RWPE2 (cell line): ENCODE measurements around the gene EXOC3L1.

ENCODE experiments used
- ATAC-seq: fragments of 200-7000 bp; cut with Tn5 transposase; 3 replicates; pipeline ENCODE4 v1.9.1; 2021; ENCODE audit warnings: low read depth
- DNase-seq: peaks from one replicate; pipeline ENCODE4 v3.0.0-alpha.2; 2020; ENCODE audit warnings: low spot score
- H3K27ac ChIP-seq: fragments of 450-650 bp; 2 replicates; pipeline ENCODE4 v1.5.1; 2017; ENCODE audit warnings: mild to moderate bottlenecking; ENCODE audit not compliant: poor library complexity, severe bottlenecking
- H3K27me3 ChIP-seq: fragments of 250-450 bp; sonication (Bioruptor Pico); 2 replicates; pipeline ENCODE4 v1.5.1; 2021; ENCODE audit warnings: mild to moderate bottlenecking, moderate library complexity; ENCODE audit not compliant: insufficient read depth, poor library complexity, severe bottlenecking
- H3K36me3 ChIP-seq: fragments of 250-450 bp; sonication (Bioruptor Pico); 2 replicates; pipeline ENCODE4 v1.5.1; 2020; ENCODE audit warnings: low read depth, mild to moderate bottlenecking, moderate library complexity
- H3K4me1 ChIP-seq: fragments of 250-450 bp; sonication (Bioruptor Pico); 2 replicates; pipeline ENCODE4 v1.5.1; 2021; ENCODE audit warnings: mild to moderate bottlenecking, moderate library complexity; ENCODE audit not compliant: insufficient read depth, poor library complexity, severe bottlenecking
- H3K4me3 ChIP-seq: fragments of 250-450 bp; sonication (Bioruptor Pico); 2 replicates; pipeline ENCODE4 v1.5.1; 2021; ENCODE audit warnings: mild to moderate bottlenecking, moderate library complexity; ENCODE audit not compliant: severe bottlenecking
- H3K9me3 ChIP-seq: fragments of 250-450 bp; sonication (Bioruptor Pico); 2 replicates; pipeline ENCODE4 v1.5.1; 2021; ENCODE audit warnings: mild to moderate bottlenecking, moderate library complexity; ENCODE audit not compliant: severe bottlenecking
- TF ChIP-seq, protein P1 (sequence below): fragments of 450-650 bp; IDR thresholded peaks from one replicate; pipeline ENCODE4 v1.5.1; 2017; ENCODE audit warnings: mild to moderate bottlenecking, moderate library complexity; ENCODE audit not compliant: poor library complexity, severe bottlenecking

EXOC3L1 gene

GRCh38 chr16:67161595-67162058, 28.3 kb downstream of the EXOC3L1 start:
- ATAC-seq, result no peak
- H3K27me3 ChIP-seq, result no peaks in the 10 kb centered on the region
- TF ChIP-seq, protein P1, sequence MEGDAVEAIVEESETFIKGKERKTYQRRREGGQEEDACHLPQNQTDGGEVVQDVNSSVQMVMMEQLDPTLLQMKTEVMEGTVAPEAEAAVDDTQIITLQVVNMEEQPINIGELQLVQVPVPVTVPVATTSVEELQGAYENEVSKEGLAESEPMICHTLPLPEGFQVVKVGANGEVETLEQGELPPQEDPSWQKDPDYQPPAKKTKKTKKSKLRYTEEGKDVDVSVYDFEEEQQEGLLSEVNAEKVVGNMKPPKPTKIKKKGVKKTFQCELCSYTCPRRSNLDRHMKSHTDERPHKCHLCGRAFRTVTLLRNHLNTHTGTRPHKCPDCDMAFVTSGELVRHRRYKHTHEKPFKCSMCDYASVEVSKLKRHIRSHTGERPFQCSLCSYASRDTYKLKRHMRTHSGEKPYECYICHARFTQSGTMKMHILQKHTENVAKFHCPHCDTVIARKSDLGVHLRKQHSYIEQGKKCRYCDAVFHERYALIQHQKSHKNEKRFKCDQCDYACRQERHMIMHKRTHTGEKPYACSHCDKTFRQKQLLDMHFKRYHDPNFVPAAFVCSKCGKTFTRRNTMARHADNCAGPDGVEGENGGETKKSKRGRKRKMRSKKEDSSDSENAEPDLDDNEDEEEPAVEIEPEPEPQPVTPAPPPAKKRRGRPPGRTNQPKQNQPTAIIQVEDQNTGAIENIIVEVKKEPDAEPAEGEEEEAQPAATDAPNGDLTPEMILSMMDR, result no peak
- H3K4me1 ChIP-seq, result no peaks in the 10 kb centered on the region
- H3K4me3 ChIP-seq, result no peak overlapping the region
- no peaks in the 10 kb centered on the region for H3K36me3 ChIP-seq
- H3K9me3 ChIP-seq, result no peaks in the 10 kb centered on the region
- no peak for DNase-seq
- no peak overlapping the region for H3K27ac ChIP-seq

DNA sequence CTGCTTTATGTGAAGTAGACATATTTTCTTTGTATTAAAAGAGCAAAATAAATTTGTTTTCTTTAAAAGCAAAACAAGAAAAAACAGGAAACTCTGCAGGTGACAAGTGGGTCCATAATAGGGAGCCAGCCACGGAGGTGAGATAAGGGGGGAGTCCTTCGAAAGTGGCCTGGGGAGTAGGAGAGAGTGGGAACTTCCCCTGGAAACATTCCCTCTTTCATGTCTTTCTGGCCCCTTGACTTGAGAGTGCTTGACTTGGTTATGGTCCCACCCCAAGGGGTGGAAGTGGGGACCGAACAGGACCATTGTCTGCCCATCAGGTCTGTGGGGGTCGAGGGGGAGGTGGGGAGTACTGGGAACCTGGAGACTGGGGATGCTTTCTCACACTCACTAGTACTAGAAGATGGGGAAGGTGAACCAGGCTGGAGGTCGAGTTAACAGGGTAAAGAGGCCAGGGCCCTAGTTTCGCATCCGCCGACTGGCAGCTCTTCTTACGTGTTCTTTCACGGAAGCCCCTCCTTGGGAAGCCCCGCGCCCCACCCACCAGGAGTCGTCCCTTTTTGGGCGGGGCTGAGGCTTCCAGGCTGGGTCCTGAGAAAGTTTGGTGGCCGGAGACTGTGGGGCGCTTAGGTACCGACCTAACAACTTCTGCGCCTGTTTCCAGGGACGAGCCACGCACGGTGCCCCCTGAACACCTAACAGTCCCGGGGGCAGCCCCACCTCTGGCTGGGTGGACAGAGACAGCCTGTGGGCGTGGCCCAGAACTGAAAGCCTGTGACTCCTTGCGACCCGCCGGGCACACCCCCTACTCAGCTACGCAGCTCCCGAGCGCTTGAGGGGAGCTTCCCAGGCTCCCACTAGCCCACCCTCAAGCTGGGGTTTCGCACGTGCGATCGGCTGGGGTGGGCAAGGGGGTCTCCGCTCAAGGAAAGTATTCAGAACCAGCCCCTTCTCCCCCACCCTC, 31.0 kb downstream of the EXOC3L1 start:
- Histone ChIP-seq H3K9me3 (no peaks in the 10 kb centered on the region), H3K4me3 (peak overlapping the region; percentile 61), H3K27me3 (no peaks in the 10 kb centered on the region), H3K36me3 (no peaks in the 10 kb centered on the region), H3K27ac (peak overlapping the region; percentile 46), H3K4me1 (no peaks in the 10 kb centered on the region)
- TF ChIP-seq, protein P1, result no peak
- ATAC-seq (no peak), DNase-seq (peak; percentile 70)

- Histone ChIP-seq H3K36me3 (no peaks in the 10 kb centered on the region), H3K4me3 (no peak overlapping the region), H3K9me3 (no peaks in the 10 kb centered on the region), H3K27me3 (no peaks in the 10 kb centered on the region), H3K27ac (no peak overlapping the region), H3K4me1 (no peaks in the 10 kb centered on the region)
- ATAC-seq (no peak), DNase-seq (no peak)
- TF ChIP-seq, protein P1, result no peak
Observed at GRCh38 chr16:67157892-67158635, 31.9 kb downstream of the EXOC3L1 start.

- Histone ChIP-seq H3K4me1 (no peaks in the 10 kb centered on the region), H3K4me3 (no peak overlapping the region), H3K9me3 (no peaks in the 10 kb centered on the region), H3K27me3 (no peaks in the 10 kb centered on the region), H3K36me3 (no peaks in the 10 kb centered on the region), H3K27ac (no peak overlapping the region)
- no peak for DNase-seq
- TF ChIP-seq, protein P1, result no peak
- ATAC-seq, result no peak
Observed at GRCh38 chr16:67157106-67157748, 32.7 kb downstream of the EXOC3L1 start.
